HG03066 (cell line): ENCODE measurements around the gene GPR137B.
A peak's percentile ranks its signal among the peaks of the same experiment; 100 is the strongest.
"Not testable (repeated sequence)": the region's sequence is repeated elsewhere in the genome, so short reads cannot be mapped to it uniquely, and the experiment has no call there.

Source experiments
- ATAC-seq: cut with Tn5 transposase; IDR thresholded peaks from one replicate; pipeline ENCODE4 v1.9.1; 2021; ENCODE audit warnings: low read depth; ENCODE audit not compliant: unreplicated experiment

Gene GPR137B

DNA sequence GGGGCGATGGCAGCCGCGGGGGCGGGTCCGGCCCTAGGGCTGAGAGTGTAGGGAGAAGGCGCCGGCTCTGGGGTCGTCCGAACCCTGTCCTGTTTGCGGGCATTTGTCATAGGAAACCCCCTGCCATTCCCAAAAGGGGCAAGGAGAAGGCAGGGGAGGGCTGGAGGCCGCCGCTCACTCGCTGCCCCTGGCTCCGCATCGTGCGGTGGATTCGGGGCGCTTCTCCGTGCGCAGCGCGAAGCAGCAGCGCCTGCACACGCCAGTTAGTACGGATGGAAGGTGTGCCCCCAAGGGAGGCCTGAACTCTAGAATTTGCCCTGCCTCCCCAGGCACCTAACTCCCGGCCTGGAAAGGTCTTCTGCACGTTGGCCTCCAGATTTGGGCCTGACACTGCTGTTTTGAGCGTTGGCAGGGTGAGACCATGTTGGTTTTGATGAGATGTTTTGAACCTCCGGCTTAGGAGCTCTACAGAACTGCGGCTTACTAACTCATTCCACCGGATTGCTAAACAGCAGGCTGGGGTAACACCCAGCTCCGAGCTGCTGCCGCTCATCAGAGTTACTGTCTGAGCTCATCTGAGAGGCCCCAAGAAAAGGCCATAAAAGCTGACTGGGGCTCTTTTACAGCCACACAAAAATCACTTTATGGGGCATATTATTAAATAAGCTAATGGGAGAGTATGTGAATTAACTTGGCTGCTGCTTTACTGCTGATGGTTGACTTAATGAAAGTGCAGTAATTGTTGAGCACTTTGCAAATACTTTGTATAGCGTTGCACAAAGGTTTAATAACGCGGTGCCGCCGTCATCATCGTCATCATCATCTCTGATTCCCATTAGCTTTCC lies 987 bp downstream of the GPR137B start:
- ATAC-seq = peak; percentile 45

DNA sequence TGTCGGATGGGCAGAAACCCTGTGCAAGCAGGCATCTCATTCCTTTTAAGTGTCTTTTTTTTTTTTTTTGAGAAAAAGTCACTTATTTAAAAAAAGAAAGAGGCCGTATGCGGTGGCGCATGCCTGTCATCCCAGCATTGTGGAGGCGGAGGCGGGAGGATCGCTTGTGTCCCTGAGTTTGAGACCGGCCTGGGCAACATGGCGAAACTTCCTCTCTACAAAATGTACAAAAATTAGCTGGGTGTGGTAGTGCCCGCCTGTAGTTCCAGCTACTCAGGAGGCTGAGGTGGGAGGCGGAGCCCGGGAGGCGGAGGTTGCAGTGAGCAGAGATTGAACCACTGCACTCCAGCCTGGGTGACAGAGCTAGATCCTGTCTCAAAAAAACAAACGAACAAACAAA lies 1.7 kb downstream of the GPR137B start:
- no peak for ATAC-seq

DNA sequence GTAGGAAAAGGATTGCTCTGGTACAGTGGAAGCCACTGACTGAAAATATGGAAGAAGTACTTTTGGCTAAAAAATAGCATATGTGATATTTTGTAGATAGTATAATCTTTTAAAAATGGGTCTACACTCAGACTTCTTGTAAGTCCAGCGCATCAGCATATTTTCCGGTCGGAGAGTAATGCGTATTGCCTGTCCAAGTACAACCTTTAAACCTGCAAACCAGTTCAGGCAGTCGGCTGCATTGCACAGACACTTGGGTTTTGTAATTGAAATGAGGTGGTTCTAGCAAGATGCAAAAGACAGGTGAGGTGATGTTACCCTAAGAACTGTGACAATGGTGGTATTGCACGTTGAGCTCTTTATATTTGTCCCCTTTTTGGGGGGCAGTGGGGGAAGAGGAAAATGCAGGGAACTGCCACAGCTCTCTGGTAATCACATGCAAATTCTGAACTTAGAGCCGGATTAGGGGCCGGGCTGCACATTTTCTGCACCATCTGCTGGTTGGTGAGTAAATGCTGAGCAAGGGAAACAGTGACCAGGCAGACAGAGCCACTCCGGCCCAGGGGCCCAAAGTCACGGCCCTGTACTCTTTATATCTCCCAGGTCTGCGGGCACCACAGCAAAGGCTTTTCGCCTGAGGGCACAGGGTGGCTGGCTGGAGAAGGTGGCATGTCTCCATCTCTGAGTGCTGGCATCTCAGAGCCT lies 2.3 kb downstream of the GPR137B start:
- ATAC-seq = no peak

DNA sequence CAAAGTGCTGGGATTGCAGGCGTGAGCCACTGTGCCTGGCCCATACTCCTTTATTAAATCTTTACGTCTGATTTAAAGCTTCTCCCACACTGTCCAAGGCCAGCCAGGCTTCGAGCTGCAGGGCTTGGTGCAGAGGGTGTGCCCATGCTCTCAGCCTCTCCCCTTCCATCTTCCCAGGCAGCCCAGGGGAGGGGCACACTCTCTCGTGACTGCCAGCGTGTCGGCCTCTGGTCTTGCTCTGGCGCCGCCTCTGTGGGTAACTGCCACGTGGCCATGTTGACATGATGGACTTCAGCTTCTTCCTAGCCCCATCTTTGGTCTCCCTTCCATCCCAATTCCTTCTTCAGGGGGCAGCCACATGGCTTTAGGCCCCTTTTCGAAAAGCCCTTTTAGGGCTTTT lies 4.7 kb downstream of the GPR137B start:
- no peak for ATAC-seq

DNA sequence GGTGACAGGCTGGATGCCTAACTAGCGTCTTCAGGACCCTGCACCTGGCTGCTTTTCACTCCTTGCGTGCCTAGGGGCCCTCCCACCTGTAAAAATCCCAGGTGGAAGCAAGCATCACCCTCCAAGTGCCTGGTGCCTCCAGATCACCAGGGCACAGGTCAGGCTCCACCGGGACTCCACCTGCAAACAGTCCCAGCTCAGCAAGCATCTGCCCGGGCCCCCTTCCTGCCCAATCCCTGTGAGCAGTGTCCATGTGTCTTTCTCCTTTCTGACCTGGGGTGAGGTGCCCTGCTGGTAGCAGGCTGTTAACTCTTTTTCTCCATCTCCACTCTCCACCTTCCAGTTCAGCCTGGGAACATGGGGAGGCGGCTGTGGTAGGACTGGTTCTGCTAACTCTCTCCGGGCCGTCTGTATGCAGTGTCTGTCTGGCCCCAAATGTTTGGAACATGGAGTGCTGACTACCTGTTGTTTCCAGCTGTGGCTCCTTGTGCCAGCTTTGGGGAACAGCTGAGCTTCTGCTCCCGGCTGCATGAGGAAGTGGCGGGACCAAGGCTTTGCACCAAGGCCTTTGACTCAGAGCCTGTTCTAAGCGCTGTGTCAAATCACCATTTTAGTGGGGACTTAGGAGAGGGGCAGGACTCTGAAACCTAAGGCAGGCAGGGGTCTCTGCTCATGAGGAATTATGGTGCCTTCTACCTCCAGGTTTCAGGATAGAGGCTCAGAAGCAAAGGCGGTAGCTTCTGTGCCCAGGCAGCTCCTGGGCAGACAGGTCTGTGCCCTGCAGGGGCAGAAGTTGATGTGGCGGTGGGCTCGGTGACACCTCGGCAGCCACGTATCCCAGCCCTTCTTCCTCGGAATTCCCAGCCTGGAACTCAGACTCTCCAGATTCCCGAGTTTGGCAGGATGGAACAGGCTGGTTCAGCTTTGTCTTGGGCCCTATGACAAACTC lies 5.5 kb downstream of the GPR137B start:
- ATAC-seq = no peak

DNA sequence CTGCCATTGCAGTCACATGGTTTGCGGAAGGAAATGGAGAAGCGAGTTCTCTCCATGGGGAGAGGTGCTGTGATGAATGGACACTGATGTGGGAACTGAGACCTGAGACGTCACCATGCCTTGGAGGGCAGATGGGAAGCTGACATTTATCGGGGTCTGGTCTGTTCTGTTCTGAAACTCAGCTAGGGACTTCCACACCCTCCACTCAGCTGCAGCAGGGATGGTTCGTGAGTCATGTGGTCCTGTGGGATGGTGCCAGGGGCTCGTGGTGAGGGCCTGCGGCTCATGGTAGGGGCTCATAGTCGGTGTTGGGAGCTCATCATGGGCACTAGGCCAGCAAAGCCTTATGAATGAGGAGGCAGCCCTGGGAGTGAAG lies 6.1 kb downstream of the GPR137B start:
- no peak for ATAC-seq

DNA sequence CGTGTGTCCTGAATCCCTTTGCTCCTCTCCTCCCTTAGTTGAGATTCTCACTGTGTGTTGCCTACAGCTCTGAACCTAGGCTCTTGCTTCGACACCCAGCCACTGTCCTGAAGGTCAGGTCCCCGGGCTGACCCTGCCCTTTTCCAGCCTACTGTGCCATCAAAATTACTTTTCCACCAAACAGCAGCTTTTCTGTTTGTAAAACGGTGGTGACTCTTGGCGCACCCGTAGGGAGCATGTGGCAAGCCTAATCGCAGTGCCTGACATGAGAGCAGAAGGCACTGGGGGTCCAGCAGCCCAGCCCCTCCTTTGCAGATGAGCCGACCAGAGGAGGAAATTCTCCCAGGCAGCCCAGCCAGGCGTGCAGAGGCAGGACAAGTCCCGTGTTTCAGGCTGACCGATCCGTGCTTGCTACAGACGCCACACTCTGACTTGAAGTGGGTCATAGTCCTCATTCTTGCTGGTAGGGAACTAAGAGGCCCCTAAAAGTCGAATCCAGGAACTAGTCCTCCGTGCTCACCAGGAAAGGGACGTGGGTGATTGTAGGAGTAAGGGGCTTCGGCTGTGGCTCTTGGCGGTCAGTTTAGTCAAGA lies 6.8 kb downstream of the GPR137B start:
- ATAC-seq = no peak

DNA sequence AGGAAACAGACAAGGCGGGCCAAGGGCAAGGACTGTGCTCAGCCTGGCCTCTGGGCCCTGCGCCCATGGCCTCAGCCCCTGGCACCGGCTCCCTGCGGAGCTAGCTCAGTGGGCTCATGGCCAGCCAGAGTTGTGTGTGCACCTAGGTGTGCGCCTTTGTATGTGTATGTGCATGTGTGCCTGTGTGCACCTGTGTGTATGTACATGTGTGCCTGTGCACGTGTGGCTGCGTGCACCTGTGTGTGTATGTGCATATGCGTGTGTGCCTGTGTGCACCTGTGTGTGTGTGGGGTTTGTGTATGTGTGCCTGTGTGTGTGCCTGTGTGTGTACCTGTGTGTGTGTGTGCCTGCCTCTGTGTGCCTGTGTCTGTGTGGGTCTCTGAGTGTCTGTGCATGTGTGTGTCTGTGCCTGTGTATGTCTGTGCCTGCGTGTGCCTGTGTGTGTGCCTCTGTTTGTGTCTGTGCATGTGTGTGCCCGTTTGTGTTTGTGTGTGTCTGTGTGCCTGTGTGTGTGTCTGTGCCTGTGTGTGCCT lies 7.4 kb downstream of the GPR137B start:
- no peak for ATAC-seq

DNA sequence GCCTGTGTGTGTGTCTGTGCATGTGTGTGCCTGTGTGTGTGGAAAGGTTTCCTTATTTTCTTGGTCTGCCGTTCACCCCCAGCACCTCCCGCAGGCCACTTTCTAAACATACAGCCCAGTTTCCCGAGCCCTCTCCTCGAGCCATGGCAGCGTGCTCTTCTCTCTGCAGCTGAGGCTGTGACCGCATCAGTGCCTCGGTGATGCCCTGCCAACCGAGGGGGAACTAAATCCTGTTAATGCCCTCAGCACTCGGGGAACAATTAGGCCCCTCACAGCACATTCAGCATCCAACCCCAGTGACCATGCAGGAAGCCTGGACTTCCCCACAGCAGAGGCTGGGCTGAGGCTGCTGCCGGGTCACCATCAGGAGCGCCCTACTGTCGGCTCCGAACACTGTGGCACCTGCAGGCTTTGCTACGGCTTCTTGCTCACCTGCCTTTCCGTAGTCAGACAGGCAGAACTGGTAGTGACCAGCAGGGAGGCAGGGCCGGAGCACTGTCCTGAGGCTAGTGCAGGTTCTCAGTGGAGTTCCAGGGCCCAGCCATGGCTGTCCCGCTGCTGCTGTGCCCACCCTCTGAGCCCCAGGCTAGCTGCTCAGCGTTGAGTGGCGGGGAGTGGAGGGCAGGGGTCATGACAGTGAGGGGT lies 8.1 kb downstream of the GPR137B start:
- no peak for ATAC-seq

DNA sequence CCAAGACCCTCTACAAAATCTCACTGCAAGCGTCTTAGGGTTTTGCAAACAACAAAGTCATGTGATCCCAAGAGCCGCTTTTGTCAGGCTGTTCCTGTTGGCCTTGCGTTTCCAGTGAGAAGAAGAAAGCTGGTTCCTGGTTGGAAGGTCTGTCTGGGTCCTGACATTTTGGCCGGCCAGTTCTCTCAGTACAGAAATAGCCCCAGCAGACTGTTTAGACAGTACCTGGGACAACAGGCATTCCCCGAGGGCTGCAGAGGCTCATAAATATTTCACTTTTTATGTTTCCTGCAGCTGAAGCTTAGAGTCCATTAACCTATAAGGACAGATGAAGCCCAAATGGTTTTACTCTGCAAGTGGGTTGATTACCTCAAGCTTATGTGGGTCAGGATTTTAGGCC lies 8.6 kb downstream of the GPR137B start:
- ATAC-seq = no peak

DNA sequence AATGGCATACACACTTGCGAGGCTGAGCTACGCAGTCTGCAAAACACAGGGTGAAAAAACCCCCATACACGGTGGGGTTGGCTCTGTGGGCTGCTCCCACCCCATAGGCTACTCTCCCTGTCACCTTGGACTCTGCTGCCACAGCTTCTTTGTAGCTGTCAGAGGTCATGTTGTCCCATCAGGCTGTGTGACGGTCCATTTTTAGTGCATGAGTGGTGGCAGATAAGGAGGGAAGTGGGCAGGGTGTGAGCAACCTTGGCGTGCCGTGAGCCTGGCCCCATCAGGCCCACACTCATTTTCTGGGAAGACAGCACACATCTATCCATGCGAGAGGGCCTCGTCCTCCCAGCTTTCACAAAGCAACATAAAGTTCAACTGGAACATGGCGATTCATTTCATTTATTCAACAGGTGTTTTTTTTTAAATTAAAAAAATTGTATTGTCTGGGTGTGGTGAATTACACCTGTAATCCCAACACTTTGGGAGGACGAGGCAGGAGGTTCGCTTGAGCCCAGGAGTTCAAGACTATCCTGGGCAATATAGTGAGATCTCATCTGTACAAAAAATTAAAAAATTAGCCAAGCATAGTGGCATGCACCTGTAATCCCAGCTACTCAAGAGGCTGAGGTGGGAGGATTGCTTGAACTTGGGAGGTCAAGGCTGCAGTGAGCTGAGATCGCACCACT lies 9.5 kb downstream of the GPR137B start:
- no peak for ATAC-seq

DNA sequence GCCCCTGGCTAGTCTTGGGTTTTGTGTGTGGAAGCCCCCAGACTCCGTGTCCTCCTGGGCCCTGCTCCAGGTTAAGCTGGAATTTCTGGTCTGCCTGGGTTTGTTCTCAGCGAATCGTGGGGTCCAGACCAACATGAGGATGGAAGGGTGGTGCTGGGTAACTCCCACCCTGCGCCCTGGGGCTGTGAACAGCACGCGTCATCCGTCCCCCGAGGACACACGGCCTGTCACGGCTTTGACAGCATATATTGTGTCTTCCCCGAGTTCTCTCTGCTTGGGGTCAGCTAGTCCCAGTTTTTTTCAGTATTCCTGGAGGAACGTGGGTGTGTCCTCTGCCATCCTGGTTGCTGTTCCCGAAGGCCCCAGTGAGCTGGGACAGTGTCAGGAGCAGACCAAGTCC lies 11.8 kb downstream of the GPR137B start:
- no peak for ATAC-seq

DNA sequence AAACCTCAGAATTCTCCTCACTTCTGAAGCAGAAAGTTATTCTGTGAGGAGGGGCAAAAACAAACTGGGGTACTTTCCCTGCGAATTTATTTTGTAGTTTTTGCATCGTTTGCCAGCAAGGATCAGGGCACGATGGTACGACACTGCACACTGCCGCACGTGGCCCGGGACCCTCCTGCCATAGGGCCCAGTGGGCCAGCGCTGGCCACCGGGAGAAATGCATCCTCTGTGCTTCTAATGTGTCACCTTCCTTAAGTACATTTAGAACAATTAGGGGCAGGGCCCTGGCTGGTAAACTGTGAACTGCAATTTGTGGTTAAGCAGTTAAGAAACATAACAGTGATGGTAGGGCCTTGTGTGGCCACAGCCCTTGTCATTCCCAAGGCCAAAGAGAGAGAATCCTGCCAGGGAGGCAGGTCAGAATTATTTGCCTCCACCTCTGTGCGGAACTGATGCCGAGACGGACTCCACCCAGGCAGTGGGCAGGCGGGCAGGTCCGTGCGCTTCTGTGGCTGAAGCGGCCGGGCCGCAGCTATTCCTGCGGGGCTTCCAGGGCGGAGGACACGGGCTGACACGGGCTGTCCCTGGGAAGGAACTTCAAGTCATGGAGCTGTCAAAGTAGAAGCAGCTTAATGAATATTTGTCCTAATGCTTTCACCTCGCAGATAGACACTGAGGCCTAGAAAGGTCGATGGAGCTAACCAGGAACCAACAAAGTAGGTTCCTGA lies 12.5 kb downstream of the GPR137B start:
- no peak for ATAC-seq

DNA sequence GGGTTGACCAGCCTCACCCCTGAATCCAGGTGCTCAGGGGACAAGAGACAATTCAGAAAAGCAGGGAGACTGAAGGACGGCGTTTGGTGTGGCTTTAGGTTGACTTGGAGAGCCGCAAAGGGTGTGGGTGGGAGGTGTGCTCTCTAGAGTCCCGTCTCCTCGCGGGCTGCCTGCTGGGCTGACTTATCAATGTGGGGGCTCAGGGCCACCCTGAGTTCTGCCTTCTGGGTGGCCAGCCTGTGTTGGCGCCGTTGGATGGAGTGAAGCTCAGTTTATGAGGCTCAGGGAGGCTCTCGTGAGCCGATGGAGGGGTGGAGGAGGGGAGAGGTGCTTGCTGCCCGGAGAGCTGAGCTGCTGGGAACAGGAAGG lies 13.0 kb downstream of the GPR137B start:
- no peak for ATAC-seq

DNA sequence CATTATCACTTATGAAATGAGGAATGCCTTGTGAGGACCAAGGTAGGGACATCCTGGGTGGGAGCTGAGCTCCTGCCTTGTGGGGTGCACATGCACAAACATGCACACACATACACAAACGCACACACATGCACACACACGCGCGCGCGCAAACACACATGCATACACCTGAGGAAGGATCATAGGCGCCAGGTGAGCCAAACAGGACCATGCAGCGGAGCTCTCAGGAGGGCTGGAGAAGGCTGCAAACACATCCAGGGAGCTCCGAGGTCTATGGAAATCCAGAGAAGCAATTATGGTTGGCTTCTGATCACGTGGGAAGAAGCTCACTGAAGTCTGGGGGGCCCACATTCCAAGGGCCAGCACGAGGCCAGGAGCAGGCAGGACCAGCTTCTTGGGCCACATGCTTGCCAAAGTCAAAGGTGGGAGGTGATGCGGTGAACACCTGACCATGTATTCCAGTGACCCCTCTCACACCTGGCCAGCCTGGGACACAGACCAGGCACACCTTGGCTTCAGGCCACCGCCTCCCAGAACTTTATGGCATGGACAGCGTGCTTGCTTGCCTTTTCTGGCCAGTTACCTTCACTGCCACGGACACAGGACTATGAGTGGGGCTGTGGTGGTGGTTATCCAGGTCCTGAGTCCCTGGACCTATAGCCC lies 13.6 kb downstream of the GPR137B start:
- ATAC-seq = no peak

DNA sequence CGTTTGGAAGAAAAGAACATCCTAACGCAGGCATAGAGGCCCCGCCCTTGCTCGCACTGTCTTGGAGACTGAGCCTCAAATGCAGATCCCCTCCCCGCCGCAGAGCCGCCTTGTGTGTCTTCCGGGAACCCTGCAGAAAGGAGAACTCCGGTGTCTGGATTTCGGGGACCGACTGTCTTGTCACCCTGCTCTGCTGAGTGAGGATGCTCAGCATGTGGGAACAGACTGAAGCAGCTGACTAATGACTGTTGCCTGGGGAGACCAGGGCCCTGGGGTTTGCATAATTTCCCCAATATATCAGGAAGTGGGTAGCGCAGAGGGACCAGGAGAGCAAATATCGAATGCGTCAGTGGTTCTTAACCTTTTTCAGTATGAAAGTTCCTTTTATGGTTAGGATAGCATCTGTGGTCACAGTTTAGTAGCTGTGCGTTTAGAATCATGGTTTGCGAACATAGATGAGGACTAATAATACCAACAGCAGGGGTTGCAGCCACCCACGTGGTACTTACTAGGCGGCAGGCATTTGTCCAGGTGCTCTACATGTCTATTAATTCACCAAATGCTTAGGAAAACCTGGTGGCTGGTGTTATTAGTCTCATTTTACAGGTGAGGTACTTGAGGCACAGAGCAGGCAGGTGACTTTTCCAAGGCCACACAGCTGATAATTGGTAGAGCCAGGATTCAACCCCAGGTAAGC lies 14.3 kb downstream of the GPR137B start:
- ATAC-seq = peak; percentile 77

DNA sequence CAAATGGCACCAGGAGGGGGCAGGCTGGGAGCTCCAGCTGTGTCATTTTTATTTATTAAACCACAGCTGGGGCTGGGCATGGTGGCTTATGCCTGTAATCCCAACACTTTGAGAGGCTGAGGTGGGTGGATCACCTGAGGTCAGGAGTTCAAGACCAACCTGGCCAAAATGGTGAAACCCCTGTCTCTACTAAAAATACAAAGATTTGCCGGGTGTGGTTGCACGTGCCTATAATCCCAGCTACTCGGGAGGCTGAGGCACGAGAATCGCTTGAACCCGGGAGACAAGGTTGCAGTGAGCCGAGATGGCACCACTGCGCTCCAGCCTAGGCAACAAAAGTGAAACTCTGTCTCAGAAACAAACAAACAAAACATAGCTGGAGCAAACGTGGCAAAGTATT lies 15.7 kb downstream of the GPR137B start:
- ATAC-seq = not testable (repeated sequence)

DNA sequence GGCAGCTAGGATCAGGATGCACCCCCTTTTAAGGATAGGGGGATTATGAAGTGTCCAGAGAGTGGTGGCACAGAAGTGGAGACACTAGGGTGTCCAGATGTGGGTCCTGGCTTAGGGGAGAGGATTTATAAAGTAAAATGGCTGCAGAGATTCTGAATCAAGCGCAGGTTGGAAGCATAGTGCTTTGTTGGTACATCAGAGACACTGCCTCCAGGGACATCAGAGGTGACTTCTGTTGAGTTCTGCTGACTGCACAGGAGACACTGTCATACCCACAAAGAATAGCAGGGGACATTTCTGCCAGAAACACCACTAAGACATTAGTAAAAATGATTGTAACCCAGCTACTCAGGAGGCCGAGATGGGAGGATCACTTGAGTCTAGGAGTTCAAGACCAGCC lies 16.4 kb downstream of the GPR137B start:
- ATAC-seq = no peak
